Stomach (tissue), 4 donors: ENCODE data around the gene LRCH3.

Source experiments
- EP300 ChIP-seq: sonication (generic); formaldehyde crosslinking; IDR thresholded peaks from one replicate; pipeline ENCODE4 v1.6.1; 2017; ENCODE audit warnings: antibody characterized with exemption
- POLR2AphosphoS5 ChIP-seq, 3 donors: sonication (generic); formaldehyde crosslinking; IDR thresholded peaks; one replicate each; pipeline ENCODE4 v1.6.1; 2016; ENCODE audit warnings: antibody characterized with exemption in 3 of 3
- TF ChIP-seq, protein P1 (sequence below), 7 experiments: fragments of 450-650 bp in 4 of 7; fragments of 200-600 bp in 3 of 7; sonication (generic) in 3 of 7; IDR thresholded peaks; one replicate each; pipeline ENCODE4 v1.5.1; 2016 to 2019; ENCODE audit warnings: antibody characterized with exemption in 7 of 7, control low read depth in 2 of 7, mild to moderate bottlenecking in 1 of 7

DNA sequence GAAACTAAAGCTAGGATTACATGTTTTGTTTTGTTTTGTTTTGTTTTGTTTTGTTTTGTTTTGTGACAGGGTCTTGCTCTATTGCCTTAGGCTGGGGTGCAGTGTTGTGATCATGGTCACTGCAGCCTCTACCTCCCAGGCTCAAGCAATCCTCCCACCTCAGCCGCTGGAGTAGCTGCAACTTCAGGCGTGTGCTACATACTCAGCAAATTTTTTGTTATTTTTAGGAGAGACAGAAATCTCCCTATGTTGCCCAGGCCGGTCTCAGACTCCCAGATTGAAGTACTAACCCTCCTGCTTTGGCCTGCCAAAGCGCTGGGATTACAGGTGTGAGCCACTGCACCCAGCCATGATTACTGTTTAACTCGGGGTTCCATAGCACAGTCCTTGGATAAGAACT, 50.7 kb downstream of the LRCH3 start:
- no peak for TF ChIP-seq POLR2AphosphoS5 (IDR thresholded peaks at IDR 0.05)
- TF ChIP-seq, protein P1, sequence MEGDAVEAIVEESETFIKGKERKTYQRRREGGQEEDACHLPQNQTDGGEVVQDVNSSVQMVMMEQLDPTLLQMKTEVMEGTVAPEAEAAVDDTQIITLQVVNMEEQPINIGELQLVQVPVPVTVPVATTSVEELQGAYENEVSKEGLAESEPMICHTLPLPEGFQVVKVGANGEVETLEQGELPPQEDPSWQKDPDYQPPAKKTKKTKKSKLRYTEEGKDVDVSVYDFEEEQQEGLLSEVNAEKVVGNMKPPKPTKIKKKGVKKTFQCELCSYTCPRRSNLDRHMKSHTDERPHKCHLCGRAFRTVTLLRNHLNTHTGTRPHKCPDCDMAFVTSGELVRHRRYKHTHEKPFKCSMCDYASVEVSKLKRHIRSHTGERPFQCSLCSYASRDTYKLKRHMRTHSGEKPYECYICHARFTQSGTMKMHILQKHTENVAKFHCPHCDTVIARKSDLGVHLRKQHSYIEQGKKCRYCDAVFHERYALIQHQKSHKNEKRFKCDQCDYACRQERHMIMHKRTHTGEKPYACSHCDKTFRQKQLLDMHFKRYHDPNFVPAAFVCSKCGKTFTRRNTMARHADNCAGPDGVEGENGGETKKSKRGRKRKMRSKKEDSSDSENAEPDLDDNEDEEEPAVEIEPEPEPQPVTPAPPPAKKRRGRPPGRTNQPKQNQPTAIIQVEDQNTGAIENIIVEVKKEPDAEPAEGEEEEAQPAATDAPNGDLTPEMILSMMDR (IDR thresholded peaks at IDR 0.05): no peak
- no peak for TF ChIP-seq EP300
